Kidney (tissue), 14 donors: ENCODE measurements around the gene UBTF. TPM values are rescaled to one million over a fixed set of nuclear protein-coding genes. Genes with fewer than 3 reads are reported as not detected.

Experiments
- DNase-seq, 5 donors: peaks; one replicate each; pipeline ENCODE4 v3.0.0-alpha.2; 2013 to 2020
- FAIRE-seq: peaks from 2 replicates; lab custom pipeline; 2012; peaks lifted over from hg19 to GRCh38; lab: Jason Lieb, UNC
- H3K27ac ChIP-seq, 2 donors: one replicate each; pipeline ENCODE4 v1.7.0; 2013; ENCODE audit warnings: low read depth in 2 of 2, low read length in 2 of 2, inconsistent platforms in 1 of 2
- H3K27me3 ChIP-seq: one replicate; pipeline ENCODE4 v1.7.1; 2013; ENCODE audit warnings: low read length, inconsistent platforms; ENCODE audit not compliant: control insufficient read depth, insufficient read depth
- H3K36me3 ChIP-seq, 3 donors: one replicate each; pipeline versions ENCODE4 v1.7.0 to v1.7.1; 2013; ENCODE audit warnings: low read length in 3 of 3, control low read depth in 1 of 3, inconsistent platforms in 1 of 3; ENCODE audit not compliant: insufficient read depth in 3 of 3, control insufficient read depth in 2 of 3
- H3K4me1 ChIP-seq, 3 donors: one replicate each; pipeline versions ENCODE4 v1.7.0 to v1.7.1; 2013; ENCODE audit warnings: low read length in 3 of 3, inconsistent platforms in 1 of 3, low read depth in 1 of 3; ENCODE audit not compliant: control insufficient read depth in 2 of 3, insufficient read depth in 2 of 3
- H3K4me3 ChIP-seq, 3 donors: one replicate each; pipeline versions ENCODE4 v1.7.0 to v1.8.1; 2013; ENCODE audit warnings: low read length in 3 of 3, control low read depth in 1 of 3, inconsistent platforms in 1 of 3
- H3K9ac ChIP-seq, 3 donors: one replicate each; pipeline versions ENCODE4 v1.7.0 to v1.7.1; 2013; ENCODE audit warnings: low read length in 3 of 3, control low read depth in 1 of 3, inconsistent platforms in 1 of 3
- H3K9me3 ChIP-seq, 3 donors: one replicate each; pipeline versions ENCODE4 v1.7.0 to v1.7.1; 2013; ENCODE audit warnings: low read length in 3 of 3, control low read depth in 1 of 3, inconsistent platforms in 1 of 3; ENCODE audit not compliant: control insufficient read depth in 2 of 3, insufficient read depth in 1 of 3
- intact Hi-C: fragments of 100-400 bp; cut with DNase I; formaldehyde crosslinking; loops from one replicate; pipeline ENCODE4 v1.11.1; 2022
- polyA plus RNA-seq: library from polyadenylated mRNA; stranded (reverse); fragments of 350-450 nt; fragmentation: Illumina TruSeq; extraction: RNeasy Lipid Tissue Mini Kit (QIAGEN cat#74804); gene quantifications from one replicate; pipeline ENCODE4 v1.2.3, GENCODE V29; 2014; ENCODE audit warnings: low read depth, low replicate concordance; ENCODE audit not compliant: insufficient read depth
- total RNA-seq: library from RNA; stranded (reverse); fragmentation: NEBNext Ultra II Directional; extraction: Animal tissue kit (Norgen Biotek cat#: 25700); gene quantifications from one replicate; pipeline ENCODE4 v1.2.1, GENCODE V29; 2021
- TF ChIP-seq, protein P1 (sequence below): IDR thresholded peaks from 3 replicates; pipeline ENCODE4 v1.5.1; 2012; ENCODE audit warnings: mild to moderate bottlenecking, moderate library complexity, borderline replicate concordance; ENCODE audit not compliant: insufficient read depth; ENCODE audit errors: extremely low read depth
- donor health status: control.
- donor health status: control.
- donor health status: control.
- donor health status: control.
- donor health status: control.
- donor health status: DM: yes; HTN: yes; CAD: no.
- donor health status: Normal renal cell carcinoma (clear cell type).

The UBTF gene
- total and polyA plus RNA-seq, 2 donors from 2014 or later, result 46.1 to 98.8 TPM

DNA sequence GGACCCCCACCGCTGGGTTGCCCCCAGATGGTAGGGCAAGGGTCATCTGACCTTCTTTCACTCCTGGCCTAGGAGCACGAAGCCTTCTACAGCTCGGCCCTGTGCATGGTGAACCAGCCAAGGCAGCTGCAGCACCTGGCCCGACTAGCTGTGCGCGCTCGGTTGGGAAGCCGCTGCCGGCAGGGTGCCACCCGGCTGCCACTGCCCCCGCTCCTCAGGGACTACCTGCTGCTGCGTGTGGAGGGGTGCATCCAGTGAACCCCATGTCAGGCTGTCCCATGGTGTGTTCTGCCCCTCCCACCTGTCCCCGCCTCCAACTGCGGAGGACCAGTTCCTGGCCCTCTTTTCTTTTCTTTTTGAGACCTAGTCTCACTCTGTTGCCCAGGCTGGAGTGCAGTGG lies 41.3 kb downstream of the UBTF start:
- DNase-seq, result no peak
- H3K27ac ChIP-seq, result no peak overlapping the region

DNA sequence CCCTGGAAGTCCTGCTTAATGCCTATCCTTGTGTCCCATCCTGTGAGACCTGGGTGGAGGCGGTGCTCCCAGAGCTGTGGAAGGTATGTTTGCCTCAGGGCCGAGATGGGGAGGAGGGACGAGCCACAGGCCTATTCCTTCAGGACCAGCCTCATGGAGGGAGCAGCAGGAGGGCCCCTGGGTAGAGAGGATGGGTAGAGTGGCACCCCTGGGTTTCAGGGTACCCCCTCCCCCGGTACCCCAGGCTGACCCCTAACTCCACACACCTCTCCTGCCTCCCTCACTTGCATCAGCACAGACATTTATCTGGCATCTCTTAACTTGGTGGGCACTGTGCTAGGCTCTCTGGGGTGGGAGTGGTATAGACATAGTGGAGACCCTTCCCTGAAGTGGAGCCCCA lies 41.8 kb downstream of the UBTF start:
- Histone ChIP-seq H3K27ac (no peak overlapping the region), H3K4me3 (no peak overlapping the region), H3K27me3 (no peaks in the 10 kb centered on the region), H3K9ac (no peak overlapping the region), H3K4me1 (peaks cover 0 to 9% (median 0%) of the 10 kb centered on the region in 3 donors), H3K36me3 (peaks cover 0 to 9% (median 6%) of the 10 kb centered on the region in 3 donors), H3K9me3 (no peaks in the 10 kb centered on the region)
- intact Hi-C loops, result no loop called here
- TF ChIP-seq, protein P1, sequence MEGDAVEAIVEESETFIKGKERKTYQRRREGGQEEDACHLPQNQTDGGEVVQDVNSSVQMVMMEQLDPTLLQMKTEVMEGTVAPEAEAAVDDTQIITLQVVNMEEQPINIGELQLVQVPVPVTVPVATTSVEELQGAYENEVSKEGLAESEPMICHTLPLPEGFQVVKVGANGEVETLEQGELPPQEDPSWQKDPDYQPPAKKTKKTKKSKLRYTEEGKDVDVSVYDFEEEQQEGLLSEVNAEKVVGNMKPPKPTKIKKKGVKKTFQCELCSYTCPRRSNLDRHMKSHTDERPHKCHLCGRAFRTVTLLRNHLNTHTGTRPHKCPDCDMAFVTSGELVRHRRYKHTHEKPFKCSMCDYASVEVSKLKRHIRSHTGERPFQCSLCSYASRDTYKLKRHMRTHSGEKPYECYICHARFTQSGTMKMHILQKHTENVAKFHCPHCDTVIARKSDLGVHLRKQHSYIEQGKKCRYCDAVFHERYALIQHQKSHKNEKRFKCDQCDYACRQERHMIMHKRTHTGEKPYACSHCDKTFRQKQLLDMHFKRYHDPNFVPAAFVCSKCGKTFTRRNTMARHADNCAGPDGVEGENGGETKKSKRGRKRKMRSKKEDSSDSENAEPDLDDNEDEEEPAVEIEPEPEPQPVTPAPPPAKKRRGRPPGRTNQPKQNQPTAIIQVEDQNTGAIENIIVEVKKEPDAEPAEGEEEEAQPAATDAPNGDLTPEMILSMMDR, result no peak
- DNase-seq (no peak), FAIRE-seq (no peak)

More for the DNA sequence above, 41.3 kb downstream of the UBTF start:
- intact Hi-C loops, result no loop called here
- Histone ChIP-seq H3K36me3 (peaks cover 0 to 9% (median 6%) of the 10 kb centered on the region in 3 donors), H3K9me3 (no peaks in the 10 kb centered on the region), H3K4me3 (no peak overlapping the region), H3K27me3 (no peaks in the 10 kb centered on the region), H3K4me1 (peaks cover 0 to 9% (median 0%) of the 10 kb centered on the region in 3 donors), H3K9ac (no peak overlapping the region)
- TF ChIP-seq, protein P1, result no peak
- no peak for FAIRE-seq

DNA sequence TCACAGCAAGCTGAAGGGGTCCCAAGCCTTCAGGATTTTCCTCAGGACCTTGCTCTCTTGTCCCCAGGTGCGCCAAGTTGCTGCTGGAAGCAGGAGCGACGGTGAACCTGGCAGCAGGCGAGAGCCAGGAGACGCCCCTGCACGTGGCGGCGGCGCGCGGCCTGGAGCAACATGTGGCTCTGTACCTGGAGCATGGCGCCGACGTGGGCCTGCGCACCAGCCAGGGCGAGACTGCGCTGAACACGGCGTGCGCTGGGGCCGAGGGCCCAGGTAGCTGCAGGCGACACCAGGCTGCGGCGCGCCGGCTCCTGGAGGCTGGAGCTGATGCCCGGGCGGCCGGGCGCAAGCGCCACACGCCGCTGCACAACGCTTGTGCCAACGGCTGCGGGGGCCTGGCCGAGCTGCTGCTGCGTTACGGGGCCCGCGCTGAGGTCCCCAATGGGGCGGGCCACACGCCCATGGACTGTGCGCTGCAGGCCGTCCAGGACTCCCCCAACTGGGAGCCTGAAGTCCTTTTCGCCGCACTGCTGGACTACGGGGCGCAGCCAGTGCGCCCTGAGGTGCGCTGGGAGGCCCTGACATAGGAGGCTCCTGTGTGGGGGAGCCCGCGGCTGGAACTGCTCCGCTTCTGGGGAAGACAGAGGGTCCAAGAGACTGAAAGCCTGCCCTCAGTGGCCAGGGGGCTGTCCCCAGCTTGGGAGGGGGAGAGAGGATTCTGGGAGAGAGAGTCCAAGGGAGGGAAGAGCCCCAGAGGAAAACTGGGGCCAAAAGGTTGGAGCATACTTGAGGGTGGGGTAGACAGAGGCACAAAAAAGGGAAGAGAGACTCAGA lies 42.6 kb downstream of the UBTF start:
- H3K4me3 ChIP-seq, result no peak overlapping the region
- peaks cover 0 to 3% (median 2%) of the 10 kb centered on the region in 3 donors for H3K36me3 ChIP-seq
- DNase-seq (no peak), FAIRE-seq (no peak)
- no peak overlapping the region for H3K9ac ChIP-seq
- TF ChIP-seq, protein P1, result no peak
- H3K27ac ChIP-seq, result no peak overlapping the region
- no peaks in the 10 kb centered on the region for H3K9me3 ChIP-seq
- intact Hi-C loops, result no loop called here
- H3K27me3 ChIP-seq, result no peaks in the 10 kb centered on the region
- peaks cover 0 to 3% (median 0%) of the 10 kb centered on the region in 3 donors for H3K4me1 ChIP-seq
